DMS114 treated with DMSO at 0.1 percent for 48 hours (cell line): ENCODE results near the gene DYNC1LI2.
"Not testable (repeated sequence)": the region's sequence is repeated elsewhere in the genome, so short reads cannot be mapped to it uniquely, and the experiment has no call there.

Experiments
- DNase-seq: peaks from one replicate; lab custom pipeline; 2025; ENCODE audit not compliant: unreplicated experiment; lab: John Stamatoyannopoulos, UW

Gene DYNC1LI2

DNA sequence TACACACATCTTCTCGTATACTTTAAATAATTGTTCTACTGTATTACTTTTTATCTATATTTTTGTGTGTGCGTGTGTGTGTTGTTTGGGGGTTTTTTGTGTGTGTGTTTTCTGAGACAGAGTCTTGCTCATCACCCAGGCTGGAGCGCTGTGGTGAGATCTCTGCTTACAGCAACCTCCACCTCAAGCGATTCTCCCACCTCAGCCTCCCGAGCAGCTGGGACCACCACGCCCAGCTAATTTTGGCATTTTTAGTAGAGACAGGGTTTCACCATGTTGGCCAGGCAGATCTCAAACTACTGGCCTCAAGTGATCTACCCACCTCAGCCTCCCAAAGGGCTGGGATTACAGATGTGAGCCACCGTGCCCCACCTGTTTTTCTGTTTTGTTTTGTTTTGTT is 53.4 kb downstream of the DYNC1LI2 start:
- DNase-seq: no peak

DNA sequence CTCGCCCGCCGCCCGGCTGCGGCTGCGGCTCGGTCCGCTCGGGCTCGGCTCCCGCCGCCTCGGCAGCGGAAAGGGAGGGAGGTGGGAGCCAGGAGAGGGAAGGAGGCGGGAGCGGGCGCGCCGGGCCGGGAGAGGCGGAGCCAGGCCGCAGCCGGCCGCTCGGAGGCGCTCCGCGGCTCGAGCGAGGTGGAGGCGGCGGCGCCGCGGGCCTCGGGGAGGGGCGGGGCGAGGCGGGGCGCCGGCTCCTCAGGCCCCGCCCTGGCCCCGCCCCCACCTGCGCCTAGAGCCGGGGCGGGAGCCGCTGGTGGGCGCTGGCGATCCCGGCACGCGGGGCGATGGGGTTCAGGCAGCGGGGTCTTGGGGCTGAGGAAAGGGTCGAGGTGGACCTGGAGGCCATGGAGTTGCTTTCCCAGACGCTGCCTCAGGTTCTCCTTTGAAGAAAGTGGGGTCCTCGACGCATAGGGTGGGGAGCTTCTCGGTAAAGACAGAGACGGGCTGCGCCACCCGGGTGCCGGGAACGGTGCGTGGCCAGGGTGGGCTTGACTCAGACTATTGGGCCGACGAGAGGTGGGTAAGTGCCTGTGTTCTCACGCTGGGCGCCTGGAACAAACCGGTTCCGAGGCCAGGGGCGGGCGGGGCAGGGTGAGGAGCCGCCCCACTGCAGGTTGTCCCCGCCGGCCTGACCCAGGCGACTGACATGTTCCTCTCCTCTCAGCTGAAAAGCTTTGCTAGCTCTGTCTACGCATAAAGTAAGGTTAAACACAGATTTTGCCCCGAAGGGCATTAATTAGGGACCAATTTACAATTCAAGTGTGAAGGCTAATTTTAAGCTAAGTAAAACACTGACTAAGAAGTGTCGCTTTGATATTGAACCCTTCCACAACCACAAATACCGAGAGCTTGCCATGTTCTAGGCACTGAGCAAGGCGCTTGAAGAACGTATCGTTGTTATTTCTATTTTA is 54.5 kb downstream of the DYNC1LI2 start, which contains the start of gene CMTM4:
Gene CMTM4, minus strand, starts transcription at position 75 of the 962 bp plus-strand sequence. CDS start 218 bp downstream, outside the sequence.
- DNase-seq: peak; percentile 53

DNA sequence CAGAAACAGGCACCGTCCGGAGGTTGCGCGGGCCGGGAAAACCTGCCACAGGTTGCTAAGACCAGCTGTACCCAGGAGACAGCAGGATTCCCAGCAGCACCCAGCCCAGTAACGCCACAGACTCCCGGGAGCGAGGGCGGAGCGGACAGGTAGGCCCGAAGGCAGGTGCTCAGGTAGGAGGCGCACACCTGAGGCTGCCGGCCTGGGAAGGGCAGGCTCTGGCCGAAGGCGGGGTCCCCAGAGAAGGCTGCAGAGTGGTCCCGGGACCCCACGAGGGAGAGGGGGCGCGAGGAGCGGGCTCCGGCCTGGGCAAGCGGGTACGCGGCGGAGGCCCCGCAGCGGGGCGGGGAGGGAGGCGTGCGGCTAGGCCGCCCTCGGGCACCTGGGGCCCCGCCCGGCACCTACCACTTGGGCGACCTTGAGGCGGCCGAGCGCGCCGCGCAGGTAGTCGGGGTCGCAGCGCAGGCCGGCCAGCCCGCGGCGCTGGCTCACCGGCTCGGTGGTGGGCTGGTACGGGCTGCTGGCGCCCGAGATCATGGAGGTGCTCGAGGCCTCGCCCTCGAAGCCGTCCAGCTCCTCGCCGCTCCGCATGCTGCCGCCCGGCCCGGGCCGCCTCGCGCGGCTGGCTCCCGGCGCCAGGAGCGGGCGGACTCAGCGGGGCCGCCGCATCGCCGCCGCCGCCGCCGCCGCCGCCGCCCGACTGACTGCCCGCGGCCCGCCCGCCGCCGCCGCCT is 55.3 kb downstream of the DYNC1LI2 start:
- no peak for DNase-seq

DNA sequence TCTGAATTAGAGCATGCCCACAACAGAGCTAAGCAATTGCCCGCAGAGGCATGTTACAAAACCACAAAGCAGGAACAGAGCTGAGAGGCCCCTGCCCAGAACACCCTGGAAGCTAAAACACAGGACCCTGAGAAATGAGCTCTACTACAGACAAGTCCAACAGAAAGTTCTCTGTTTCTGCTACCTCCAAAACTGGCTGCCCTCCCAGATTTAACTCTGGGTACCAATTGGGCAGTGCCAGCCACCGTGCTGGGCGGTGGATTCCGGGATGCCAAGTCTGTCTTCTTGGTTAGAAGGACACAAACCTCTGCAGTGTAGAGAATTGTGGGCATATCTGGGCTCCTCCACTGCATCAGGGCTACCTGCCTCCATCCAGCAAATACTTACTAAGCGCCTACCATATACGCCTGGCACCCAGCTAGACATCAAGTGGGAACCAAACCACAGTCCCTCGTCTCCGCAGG is 55.9 kb downstream of the DYNC1LI2 start:
- no peak for DNase-seq

DNA sequence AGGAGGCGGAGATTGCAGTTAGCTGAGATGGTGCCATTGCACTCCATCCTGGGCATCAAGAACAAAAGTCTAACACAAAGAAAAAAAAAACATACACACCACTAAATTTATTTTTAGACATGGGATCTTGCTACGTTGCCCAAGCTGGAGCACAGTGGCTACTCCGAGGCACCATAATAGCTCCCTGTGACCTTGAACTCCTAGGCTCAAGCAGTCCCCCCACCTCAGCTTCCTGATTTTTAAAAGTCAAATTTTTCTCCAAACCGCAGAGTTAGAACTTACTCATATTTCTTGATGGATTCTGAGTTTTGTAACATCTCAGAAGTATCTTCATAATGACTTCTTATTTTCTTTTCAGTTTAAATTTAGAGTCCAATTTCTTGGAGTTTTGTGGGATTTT is 58.3 kb downstream of the DYNC1LI2 start:
- DNase-seq: no peak

DNA sequence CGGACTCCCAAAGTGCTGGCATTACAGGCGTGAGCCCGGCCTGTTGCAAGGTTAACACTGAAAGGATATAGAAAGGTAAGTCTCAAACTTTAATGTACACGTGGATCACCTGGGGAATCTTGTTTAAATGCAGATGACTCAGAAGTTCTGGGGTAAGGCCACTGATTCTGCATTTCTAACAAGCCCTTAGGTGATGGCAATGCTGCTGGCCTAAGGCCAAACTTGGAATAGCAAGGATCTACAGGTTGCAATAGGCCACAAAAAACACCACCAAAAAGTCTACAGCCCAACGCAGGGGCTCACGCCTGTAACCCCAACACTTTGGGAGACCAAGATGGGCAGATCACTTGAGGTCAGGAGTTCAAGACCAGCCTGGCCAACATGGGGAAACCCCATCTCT is 59.1 kb downstream of the DYNC1LI2 start:
- no peak for DNase-seq

DNA sequence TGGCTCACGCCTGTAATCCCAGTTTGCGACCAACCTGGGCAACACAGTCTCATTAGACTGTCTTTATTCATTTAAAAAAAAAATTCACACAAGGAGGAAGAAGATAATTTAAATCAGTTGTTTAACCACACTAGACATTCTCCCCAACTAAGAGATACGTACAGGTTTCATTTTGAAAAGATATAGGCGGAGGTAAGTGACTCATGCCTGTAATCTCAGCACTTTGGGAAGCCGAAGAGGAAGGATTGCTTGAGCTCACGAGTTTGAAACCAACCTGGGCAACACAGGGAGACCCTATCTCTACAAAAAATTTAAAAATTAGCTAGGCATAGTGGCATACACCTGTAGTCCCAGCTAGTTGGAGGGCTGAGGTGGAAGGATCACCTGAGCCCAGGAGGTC is 60.2 kb downstream of the DYNC1LI2 start:
- no peak for DNase-seq

DNA sequence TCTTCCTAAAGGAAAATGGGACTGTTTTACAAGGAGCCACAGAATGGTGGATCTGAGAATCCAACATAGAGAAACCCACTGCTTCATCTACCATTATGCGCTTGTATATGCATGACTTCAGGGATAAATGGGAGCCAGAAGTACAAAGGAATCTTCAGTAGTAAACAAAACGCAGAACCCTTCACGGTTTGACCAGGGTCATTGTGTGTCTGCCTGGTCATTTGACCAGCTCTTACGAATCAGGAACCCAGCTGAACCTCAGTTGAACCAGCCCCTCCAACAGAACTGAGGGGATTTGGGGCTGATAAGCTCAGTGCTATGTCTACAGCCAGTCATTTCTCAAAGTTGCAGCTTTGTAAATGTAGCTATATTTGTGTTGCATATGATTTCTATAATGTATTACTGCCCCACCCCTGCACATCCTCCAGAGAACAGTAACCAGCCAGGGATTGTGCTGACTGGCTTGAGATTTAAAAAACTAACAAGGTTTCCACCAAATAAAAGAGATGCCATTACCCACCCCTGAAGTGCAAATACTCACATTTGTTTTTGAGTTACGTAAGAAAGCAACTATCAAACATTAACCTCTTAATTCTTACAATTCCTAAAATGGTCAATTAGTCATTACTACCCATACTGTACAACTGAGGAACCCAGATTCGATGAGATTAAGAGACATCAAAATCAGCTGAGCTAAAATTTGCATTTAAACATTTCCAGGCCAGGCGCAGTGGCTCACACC is 61.1 kb downstream of the DYNC1LI2 start:
- no peak for DNase-seq

DNA sequence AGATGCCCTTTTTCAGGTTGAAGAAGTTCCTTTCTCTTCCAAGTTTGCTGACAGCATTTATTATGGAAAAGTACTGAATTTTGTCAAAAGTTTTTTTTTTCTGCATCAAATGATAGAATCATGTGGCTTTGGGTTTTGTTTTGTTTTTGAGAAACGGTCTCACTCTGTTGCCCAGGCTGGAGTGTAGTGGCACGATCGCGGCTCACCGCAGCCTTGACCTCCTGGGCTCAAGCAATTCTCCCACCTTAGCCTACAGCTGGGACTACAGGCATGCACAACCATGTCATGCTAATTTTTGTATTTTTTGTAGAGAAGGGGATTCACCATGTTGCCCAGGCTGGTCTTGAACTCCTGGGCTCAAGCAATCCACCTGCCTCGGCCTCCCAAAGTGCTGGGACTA is 62.1 kb downstream of the DYNC1LI2 start:
- DNase-seq: no peak

DNA sequence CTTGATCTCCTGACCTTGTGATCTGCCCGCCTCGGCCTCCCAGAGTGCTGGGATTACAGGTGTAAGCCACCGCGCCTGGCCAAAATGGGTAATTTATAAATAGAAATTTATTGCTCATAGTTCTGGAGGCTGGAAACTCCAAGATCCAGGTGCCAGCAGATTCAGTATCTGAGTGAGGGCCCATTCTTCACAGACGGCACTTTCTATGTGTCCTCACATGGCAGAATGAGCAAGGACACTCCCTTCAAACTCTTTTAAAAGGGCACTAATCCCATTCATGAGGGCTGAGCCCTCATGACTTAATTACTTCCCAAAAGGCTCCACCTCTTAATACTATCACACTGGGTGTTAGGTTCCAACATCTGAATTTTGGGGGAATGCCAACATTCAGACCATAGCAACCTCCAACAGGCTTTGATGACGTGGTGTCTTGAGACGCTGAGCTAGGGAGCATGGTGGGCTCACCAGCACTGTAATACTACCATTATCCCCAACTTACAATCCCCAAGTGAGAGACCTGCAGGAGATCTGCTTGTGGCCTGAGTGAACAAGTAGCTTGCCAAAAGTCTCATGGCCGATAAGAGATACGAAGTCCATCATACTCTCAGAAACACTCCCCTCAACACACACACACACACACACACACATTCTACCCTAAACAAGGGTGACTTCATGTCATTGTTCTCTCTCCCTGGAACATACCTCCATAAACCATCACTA is 63.3 kb downstream of the DYNC1LI2 start:
- no peak for DNase-seq

DNA sequence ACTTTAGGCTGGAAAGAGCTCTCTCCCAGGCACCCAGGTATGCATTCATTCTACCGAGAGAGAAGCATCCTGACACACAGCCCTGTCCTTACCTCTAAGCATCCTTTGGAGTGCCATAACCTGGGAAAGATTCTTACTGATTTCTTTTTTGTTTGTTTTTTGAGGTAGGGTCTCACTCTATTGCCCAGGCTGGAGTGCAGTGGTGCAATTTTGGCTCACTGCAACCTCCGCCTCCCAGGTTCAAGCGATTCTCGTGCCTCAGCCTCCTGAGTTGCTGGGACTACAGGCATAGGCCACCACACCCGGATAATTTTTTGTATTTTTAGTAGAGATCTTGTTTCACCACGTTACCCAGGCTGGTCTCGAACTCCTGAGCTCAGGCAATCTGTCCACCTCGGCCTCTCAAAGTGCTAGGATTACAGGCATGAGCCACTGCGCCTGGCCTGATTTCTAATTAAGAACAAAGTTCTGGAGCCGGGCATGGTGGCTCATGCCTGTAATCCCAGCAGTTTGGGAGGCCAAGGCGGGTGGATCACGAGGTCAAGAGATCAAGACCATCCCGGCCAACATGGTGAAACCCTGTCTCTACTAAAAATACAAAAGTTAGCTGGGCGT is 65.8 kb downstream of the DYNC1LI2 start:
- DNase-seq: not testable (repeated sequence)

DNA sequence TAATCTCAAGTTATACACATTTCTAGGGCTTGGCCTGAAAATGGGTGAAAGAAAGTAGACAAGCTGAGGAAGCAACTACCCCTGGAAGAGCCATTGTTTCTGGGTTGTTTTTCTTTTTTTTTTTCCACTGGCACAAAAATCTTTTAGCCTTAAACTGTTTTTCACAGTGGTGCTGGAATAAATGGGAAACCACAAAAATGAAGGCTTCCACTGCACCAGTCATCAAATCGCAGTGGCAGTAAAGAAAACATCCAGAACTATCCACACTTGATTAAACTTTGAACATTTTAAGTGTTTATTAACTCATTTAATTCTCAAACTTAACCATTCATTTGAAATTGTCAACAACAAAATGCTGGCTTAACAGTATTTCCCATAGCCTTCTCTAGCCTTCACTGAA is 69.1 kb downstream of the DYNC1LI2 start:
- no peak for DNase-seq

DNA sequence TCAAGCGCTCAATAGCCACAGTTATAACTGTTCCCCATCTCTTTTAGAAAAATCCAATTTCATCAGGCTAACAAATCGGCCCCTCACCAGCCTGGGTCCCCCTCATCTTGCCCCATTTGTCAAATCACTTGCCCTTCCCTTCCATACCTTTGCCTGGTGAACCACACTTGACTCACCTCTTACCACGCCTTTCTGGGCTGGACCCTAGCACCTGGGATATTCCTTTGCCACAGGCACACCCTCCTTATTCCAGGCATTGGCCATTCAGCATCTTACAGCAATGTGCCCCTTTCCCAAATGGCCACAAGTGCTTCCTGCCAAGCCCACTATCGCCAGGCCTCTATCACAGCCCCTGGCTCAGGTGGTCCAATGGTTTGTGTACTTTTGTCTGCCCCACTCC is 69.7 kb downstream of the DYNC1LI2 start:
- DNase-seq: no peak

DNA sequence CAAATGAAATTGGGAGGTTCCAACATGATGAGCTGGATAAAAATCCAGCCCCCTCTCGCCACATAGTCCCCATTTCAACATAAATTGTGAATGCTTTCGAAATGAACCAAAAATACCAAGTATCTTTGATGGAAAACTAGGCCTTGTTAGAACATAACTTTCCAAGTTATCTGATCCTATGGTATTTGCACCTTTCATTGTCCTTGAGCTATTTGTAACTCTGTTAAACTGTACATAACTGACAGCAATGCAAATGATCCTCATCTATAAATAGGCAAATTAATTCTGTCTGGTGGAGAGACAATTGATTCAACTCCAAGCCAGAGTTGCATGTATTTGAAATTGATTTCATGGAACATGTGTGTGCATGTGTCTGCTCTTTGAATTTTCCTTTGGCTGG is 73.1 kb downstream of the DYNC1LI2 start:
- no peak for DNase-seq

DNA sequence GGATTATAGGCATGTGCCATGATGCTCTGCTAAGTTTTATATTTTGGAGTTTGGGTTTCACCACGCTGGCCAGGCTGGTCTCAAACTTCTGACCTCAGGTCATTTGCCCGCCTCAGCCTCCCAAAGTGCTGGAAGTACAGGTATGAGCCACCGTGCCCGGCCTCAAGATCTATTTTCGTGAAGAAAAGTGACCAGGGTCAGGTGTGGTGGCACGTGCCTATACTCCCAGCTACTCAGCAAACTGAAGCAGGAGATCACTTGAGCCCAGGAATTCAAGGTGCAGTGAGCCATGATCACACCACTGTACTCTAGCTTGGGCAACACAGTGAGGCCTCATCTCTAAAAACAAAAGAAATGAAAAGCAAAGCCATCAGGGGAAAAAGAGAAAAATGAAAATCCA is 73.6 kb downstream of the DYNC1LI2 start:
- DNase-seq: no peak

DNA sequence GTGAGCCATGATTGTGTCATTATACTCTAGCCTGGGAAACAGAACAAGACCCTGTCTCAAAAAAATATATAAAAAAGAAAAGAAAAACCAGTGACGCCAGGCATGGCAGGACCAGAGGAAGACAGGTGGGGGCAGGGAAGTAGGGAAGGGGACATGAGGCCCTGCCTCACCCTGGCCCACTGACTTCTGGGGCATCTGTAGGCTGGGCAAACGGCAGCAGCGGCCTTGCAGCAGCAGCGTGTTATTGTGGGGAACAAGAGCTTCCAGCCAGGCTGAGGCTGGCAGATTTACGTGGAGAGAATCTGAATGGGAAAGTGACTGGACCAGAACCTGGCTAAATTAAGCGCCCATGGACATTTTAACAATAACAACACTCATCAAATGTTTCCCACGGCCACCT is 74.2 kb downstream of the DYNC1LI2 start:
- DNase-seq: no peak

DNA sequence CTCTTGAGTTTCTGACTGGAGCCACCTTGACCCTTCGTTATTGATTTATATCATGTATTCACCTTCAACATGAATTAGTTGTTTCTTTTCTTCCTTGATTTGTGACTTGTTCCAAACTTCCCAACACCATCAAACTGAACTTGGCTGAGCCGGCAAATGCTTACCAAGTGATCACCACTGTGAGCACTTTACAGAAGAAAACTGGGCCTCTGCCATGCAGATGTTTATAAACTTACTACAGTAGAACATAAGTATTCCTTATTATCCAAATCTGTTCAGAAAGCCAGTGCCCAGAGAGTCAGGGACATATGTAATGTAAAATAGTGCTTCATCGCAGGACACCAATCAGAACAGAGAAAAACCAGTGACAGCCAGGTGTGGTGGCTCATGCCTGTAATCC is 74.8 kb downstream of the DYNC1LI2 start:
- DNase-seq: no peak

DNA sequence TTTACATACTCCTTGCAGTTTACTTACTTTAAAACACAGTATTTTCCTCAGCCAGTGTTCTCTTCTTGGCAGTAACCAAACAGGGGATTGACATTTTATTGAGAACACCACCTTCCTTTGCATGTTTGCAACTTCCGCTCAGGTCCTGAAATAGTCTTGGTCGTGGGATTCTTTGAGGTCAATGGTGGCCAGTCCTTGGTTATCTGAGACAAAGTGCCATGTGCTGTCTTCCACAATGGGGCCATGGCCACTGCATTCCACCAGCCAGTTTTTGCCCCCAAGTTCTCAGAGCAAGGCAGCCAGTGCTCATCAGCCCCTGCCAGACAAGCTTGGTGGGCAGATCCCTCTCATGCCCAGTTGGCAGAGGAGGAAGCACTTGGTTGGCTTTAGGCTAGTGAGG is 77.7 kb downstream of the DYNC1LI2 start:
- DNase-seq: no peak
